Calu3 (cell line): ENCODE results near the gene MAD1L1. TPM values are rescaled to one million over a fixed set of nuclear protein-coding genes. Genes with fewer than 3 reads are reported as not detected.
A peak's percentile ranks its signal among the peaks of the same experiment; 100 is the strongest.

Experiments
- BruUV-seq: library from RNA; stranded (reverse); fragments of 400-500 nt; replicated peaks from 2 replicates; lab custom pipeline; 2021; lab: Mats Ljungman, UMichigan
- CTCF ChIA-PET: fragments of 300-600 bp; sonication (Branson Sonifier 250); formaldehyde crosslinking; loops from one replicate; lab custom pipeline; 2022; ENCODE audit warnings: antibody characterized with exemption; lab: Charles Lee
- DNase-seq: peaks from one replicate; pipeline ENCODE4 v3.0.0; 2022
- H3K27ac Mint-ChIP-seq: one replicate; pipeline ENCODE4 v1.8.0; 2022; ENCODE audit warnings: mixed read lengths; ENCODE audit not compliant: unreplicated experiment
- H3K27me3 Mint-ChIP-seq: one replicate; pipeline ENCODE4 v1.8.0; 2022; ENCODE audit warnings: mixed read lengths; ENCODE audit not compliant: unreplicated experiment
- H3K36me3 Mint-ChIP-seq: one replicate; pipeline ENCODE4 v1.8.0; 2022; ENCODE audit warnings: mild to moderate bottlenecking, moderate library complexity, mixed read lengths; ENCODE audit not compliant: insufficient read depth, unreplicated experiment
- H3K4me1 Mint-ChIP-seq: one replicate; pipeline ENCODE4 v1.8.0; 2022; ENCODE audit warnings: mild to moderate bottlenecking, low read depth, mixed read lengths; ENCODE audit not compliant: unreplicated experiment
- H3K4me3 Mint-ChIP-seq: one replicate; pipeline ENCODE4 v1.8.0; 2022; ENCODE audit warnings: mild to moderate bottlenecking, low read depth, moderate library complexity, mixed read lengths; ENCODE audit not compliant: unreplicated experiment
- H3K9me3 Mint-ChIP-seq: one replicate; pipeline ENCODE4 v1.8.0; 2022; ENCODE audit warnings: low read depth, mixed read lengths; ENCODE audit not compliant: unreplicated experiment
- CTCF ChIP-seq: fragments of 200-600 bp; IDR thresholded peaks from one replicate; pipeline ENCODE4 v1.8.0; 2022; ENCODE audit warnings: antibody characterized with exemption; ENCODE audit not compliant: unreplicated experiment
- intact Hi-C: fragments of 100-400 bp; cut with micrococcal nuclease; formaldehyde crosslinking; loops from one replicate; pipeline ENCODE4 v1.10.0; 2022; ENCODE audit not compliant: unreplicated experiment
- total RNA-seq: library from RNA; stranded (reverse); gene quantifications from 2 replicates; pipeline ENCODE4 v1.2.3, GENCODE V29; 2022

MAD1L1 gene
- total RNA-seq, 1 experiment from 2014 or later: 86.0 TPM

GRCh38 chr7:2243458-2243857 lies 10.7 kb upstream of the MAD1L1 start:
- CTCF ChIA-PET: no interaction called here
- intact Hi-C loops: no loop called here
- H3K9me3 Mint-ChIP-seq: no peaks in the 10 kb centered on the region
- BruUV-seq: no TSS peak
- TF ChIP-seq CTCF: no peak
- no peak for DNase-seq
- no peaks in the 10 kb centered on the region for H3K27me3 Mint-ChIP-seq
- no peak overlapping the region for H3K27ac Mint-ChIP-seq
- H3K36me3 Mint-ChIP-seq: peaks cover 46% of the 10 kb centered on the region
- H3K4me3 Mint-ChIP-seq: peak overlapping the region; percentile 95
- H3K4me1 Mint-ChIP-seq: peaks cover 15% of the 10 kb centered on the region

GRCh38 chr7:2242541-2243429 lies 10.0 kb upstream of the MAD1L1 start:
- intact Hi-C loops: no loop called here
- H3K27me3 Mint-ChIP-seq: no peaks in the 10 kb centered on the region
- peak; percentile 12 for TF ChIP-seq CTCF
- CTCF ChIA-PET: interaction anchor here (0.5 to 1.1 kb wide), 3 partner anchors 84 to 388 kb away, joined by 3 to 11 read pairs (median 3); partner anchors contain the start of gene EIF3B
- H3K9me3 Mint-ChIP-seq: no peaks in the 10 kb centered on the region
- peaks cover 9% of the 10 kb centered on the region for H3K4me1 Mint-ChIP-seq
- peak; percentile 53 for DNase-seq
- H3K4me3 Mint-ChIP-seq: peak overlapping the region; percentile 95
- TSS peak; percentile 73 for BruUV-seq
- H3K27ac Mint-ChIP-seq: peak overlapping the region; percentile 71
- peaks cover 49% of the 10 kb centered on the region for H3K36me3 Mint-ChIP-seq

GRCh38 chr7:2241580-2242540 lies 9.1 kb upstream of the MAD1L1 start, which contains the start of the genes MRM2 and NUDT1:
Gene MRM2 (minus strand): TSS chr7:2242205. CDS start chr7:2242169, 36 bp downstream.
Gene NUDT1 (plus strand): TSS chr7:2242226. CDS start chr7:2244575, 2,349 bp downstream.
- H3K27ac Mint-ChIP-seq: peak within 1 kb of the TSS; percentile 71
- no peak for TF ChIP-seq CTCF
- H3K27me3 Mint-ChIP-seq: no peaks in the 10 kb centered on the region
- peak within 1 kb of the TSS; percentile 95 for H3K4me3 Mint-ChIP-seq
- H3K36me3 Mint-ChIP-seq: peaks cover 58% of the 10 kb centered on the region
- no peaks in the 10 kb centered on the region for H3K9me3 Mint-ChIP-seq
- BruUV-seq: no TSS peak
- CTCF ChIA-PET: interaction anchor here (0.5 to 1.1 kb wide), 5 partner anchors 10 to 389 kb away, joined by 3 to 11 read pairs (median 3); partner anchors contain the start of gene EIF3B
- DNase-seq: peak; percentile 97
- peaks cover 8% of the 10 kb centered on the region for H3K4me1 Mint-ChIP-seq
- intact Hi-C loops: no loop called here

GRCh38 chr7:2239242-2239641 lies 6.5 kb upstream of the MAD1L1 start:
- Mint-ChIP-seq H3K36me3 (peaks cover 74% of the 10 kb centered on the region), H3K4me1 (peaks cover 8% of the 10 kb centered on the region), H3K4me3 (no peak overlapping the region), H3K27ac (no peak overlapping the region), H3K9me3 (no peaks in the 10 kb centered on the region), H3K27me3 (no peaks in the 10 kb centered on the region)
- no TSS peak for BruUV-seq
- CTCF ChIA-PET: no interaction called here
- no peak for TF ChIP-seq CTCF
- intact Hi-C loops: no loop called here
- DNase-seq: no peak
